Adrenal gland (tissue), 12 donors: Measurements from ENCODE around the gene VPREB1. TPM values are rescaled to one million over a fixed set of nuclear protein-coding genes. Genes with fewer than 3 reads are reported as not detected.

Experiments used
- DNase-seq, 7 donors: peaks; one replicate each; pipeline ENCODE4 v3.0.0-alpha.2; 2019 to 2020
- H3K27ac ChIP-seq, 5 donors: fragments of 200-600 bp; sonication (generic) in 4 of 5; 1 replicate in 3 of 5; 2 replicates in 2 of 5; pipeline versions ENCODE4 v1.5.1 to v1.8.0; 2016 to 2020; ENCODE audit warnings: mild to moderate bottlenecking in 1 of 5
- H3K27me3 ChIP-seq: fragments of 200-600 bp; 2 replicates; pipeline ENCODE4 v1.8.0; 2021
- H3K36me3 ChIP-seq, 2 donors: fragments of 200-600 bp; replicated peaks in 1 of 2; 1 replicate in 1 of 2; 2 replicates in 1 of 2; pipeline versions ENCODE4 v1.5.1 to v1.8.0; 2018 to 2022
- H3K4me1 ChIP-seq, 2 donors: fragments of 200-600 bp; replicated peaks in 1 of 2; 1 replicate in 1 of 2; 2 replicates in 1 of 2; pipeline versions ENCODE4 v1.5.1 to v1.8.0; 2018 to 2021
- H3K4me3 ChIP-seq, 4 donors: fragments of 200-600 bp; sonication (generic) in 3 of 4; one replicate each; pipeline ENCODE4 v1.5.1; 2016 to 2018
- H3K9me3 ChIP-seq, 3 donors: fragments of 200-600 bp; sonication (generic) in 1 of 3; replicated peaks in 1 of 3; 1 replicate in 2 of 3; 2 replicates in 1 of 3; pipeline versions ENCODE4 v1.5.1 to v1.8.0; 2016 to 2021
- CTCF ChIP-seq, 6 experiments: fragments of 450-650 bp in 4 of 6; fragments of 200-600 bp in 2 of 6; sonication (generic) in 1 of 6; IDR thresholded peaks; 1 replicate in 5 of 6; 2 replicates in 1 of 6; pipeline versions ENCODE4 v1.5.1 to v1.8.0; 2016 to 2021; ENCODE audit warnings: antibody characterized with exemption in 6 of 6, mild to moderate bottlenecking in 2 of 6, moderate library complexity in 1 of 6
- POLR2A ChIP-seq, 2 donors: fragments of 450-650 bp; IDR thresholded peaks; one replicate each; pipeline ENCODE4 v1.6.1; 2017; ENCODE audit warnings: antibody characterized with exemption in 2 of 2, mild to moderate bottlenecking in 2 of 2, moderate library complexity in 1 of 2
- WGBS, 4 donors: extraction: QIAGEN DNeasy Blood & Tissue Kit in 2 of 4; methylation state at CpG; one replicate each; pipeline versions ENCODE4 v1.1.5 to v1.1.7; 2013 to 2017; 5-methylcytosine and 5-hydroxymethylcytosine counted together
- intact Hi-C, 2 donors: fragments of 100-400 bp; cut with DNase I; formaldehyde crosslinking; loops; one replicate each; pipeline versions ENCODE4 v1.14.1 to v1.15.0; 2022 to 2023
- polyA plus RNA-seq, 3 donors: library from polyadenylated mRNA; stranded (reverse); fragments of 200-250 nt in 2 of 3; fragments of 350-450 nt in 1 of 3; fragmentation: Illumina TruSeq in 1 of 3; extraction: RNeasy Lipid Tissue Mini Kit (QIAGEN cat#74804) in 1 of 3; gene quantifications; one replicate each; pipeline ENCODE4 v1.2.3, GENCODE V29; 2013 to 2014
- total RNA-seq, 9 donors: library from RNA; depleted of rRNA in 4 of 9; stranded (reverse); fragments of >200 nt in 4 of 9; fragments of 120-200 nt in 1 of 9; fragmentation: NEBNext Ultra II Directional in 1 of 9; extraction: Animal tissue kit (Norgen Biotek cat#: 25700) in 1 of 9; gene quantifications; one replicate each; pipeline versions ENCODE4 v1.1.0 to v1.2.4, GENCODE V29; 2013 to 2023
- donor health status: healthy with polysubstance abuse.
- donor health status: Bipolar disorder and iron deficiency.
- donor health status: DM: yes; HTN: yes; CAD: no.
- donor health status: DM: no; HTN: no; CAD: no.
- donor health status: DM: no; HTN: no; CAD: no.
- donor health status: DM: yes; HTN: yes; CAD: no.

VPREB1 gene
- total and polyA plus RNA-seq, 12 donors, result not detected

GRCh38 chr22:22241554-22241898 is 3.1 kb upstream of the VPREB1 start:
- Histone ChIP-seq H3K27ac (no peak overlapping the region), H3K9me3 (no peaks in the 10 kb centered on the region), H3K27me3 (peaks cover 6% of the 10 kb centered on the region), H3K4me3 (no peak overlapping the region), H3K36me3 (no peaks in the 10 kb centered on the region), H3K4me1 (no peaks in the 10 kb centered on the region)
- WGBS, 4 donors, result 65 to 79% (median 70%) methylated on average over 6 to 7 of the region's 7 CpGs
- TF ChIP-seq CTCF (IDR thresholded peaks at IDR 0.05) (no peak), POLR2A (IDR thresholded peaks at IDR 0.05) (no peak)
- intact Hi-C loops, result no loop called here
- DNase-seq, result no peak

DNA sequence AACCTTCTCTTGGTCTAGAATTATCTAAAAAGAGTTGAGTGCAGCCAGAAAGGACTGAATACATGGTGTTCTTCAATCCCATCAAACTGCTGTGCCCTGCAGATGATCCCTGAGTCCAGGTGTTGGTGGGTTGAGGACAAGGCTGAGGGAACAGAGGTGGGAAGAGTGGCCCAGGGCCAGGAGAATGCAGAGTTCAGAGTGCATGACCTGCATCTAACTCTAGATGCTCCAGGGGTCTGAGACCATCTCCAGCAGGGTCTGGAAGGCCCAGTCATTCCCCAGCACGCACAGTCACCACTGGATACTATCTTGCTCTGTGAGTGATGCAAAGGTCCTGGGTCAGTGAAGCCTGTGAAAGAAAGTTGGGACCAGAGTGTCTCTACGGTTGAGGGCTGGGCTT is 2.1 kb upstream of the VPREB1 start:
- peaks cover 7% of the 10 kb centered on the region for H3K27me3 ChIP-seq
- no peak for DNase-seq

GRCh38 chr22:22243033-22243680 is 1.4 kb upstream of the VPREB1 start:
- Histone ChIP-seq H3K27ac (no peak overlapping the region), H3K9me3 (no peaks in the 10 kb centered on the region), H3K4me3 (no peak overlapping the region), H3K36me3 (no peaks in the 10 kb centered on the region), H3K4me1 (no peaks in the 10 kb centered on the region), H3K27me3 (peaks cover 7% of the 10 kb centered on the region)
- TF ChIP-seq POLR2A (IDR thresholded peaks at IDR 0.05) (no peak), CTCF (IDR thresholded peaks at IDR 0.05) (no peak)
- WGBS, 4 donors, result 57 to 79% (median 62%) methylated on average over 3 to 6 of the region's 6 CpGs
- DNase-seq, result no peak
- intact Hi-C loops, result no loop called here

More for the DNA sequence above, 2.1 kb upstream of the VPREB1 start:
- Histone ChIP-seq H3K9me3 (no peaks in the 10 kb centered on the region), H3K36me3 (no peaks in the 10 kb centered on the region), H3K4me1 (no peaks in the 10 kb centered on the region), H3K27ac (no peak overlapping the region), H3K4me3 (no peak overlapping the region)
- TF ChIP-seq CTCF (IDR thresholded peaks at IDR 0.05) (no peak), POLR2A (IDR thresholded peaks at IDR 0.05) (no peak)
- 73 to 90% (median 77%) methylated on average over 2 of the region's 2 CpGs for WGBS, 4 donors
- intact Hi-C loops, result no loop called here

- Histone ChIP-seq H3K27ac (no peak overlapping the region), H3K9me3 (no peaks in the 10 kb centered on the region), H3K4me3 (no peak overlapping the region), H3K36me3 (no peaks in the 10 kb centered on the region), H3K27me3 (peaks cover 7% of the 10 kb centered on the region), H3K4me1 (no peaks in the 10 kb centered on the region)
- TF ChIP-seq CTCF (IDR thresholded peaks at IDR 0.05), result no peak
- no peak for TF ChIP-seq POLR2A (IDR thresholded peaks at IDR 0.05)
- no peak for DNase-seq
- intact Hi-C loops, result no loop called here
- 78 to 83% (median 80%) methylated on average over 16 to 18 of the region's 18 CpGs for WGBS, 4 donors
Observed at GRCh38 chr22:22245256-22245909, 797 bp downstream of the VPREB1 start.
